GM19452 (cell line): ENCODE measurements around the gene TMEM201.

Source experiments
- ATAC-seq: cut with Tn5 transposase; IDR thresholded peaks from one replicate; pipeline ENCODE4 v1.9.1; 2021; ENCODE audit not compliant: unreplicated experiment

Gene TMEM201

GRCh38 chr1:9599741-9600140 is 11.0 kb downstream of the TMEM201 start:
- ATAC-seq: no peak

- ATAC-seq: no peak
These were observed 12.4 kb downstream of the TMEM201 start for GRCh38 chr1:9600861-9601834.

- no peak for ATAC-seq
These were observed 13.5 kb downstream of the TMEM201 start for GRCh38 chr1:9601942-9602793.

GRCh38 chr1:9602794-9603167 is 14.1 kb downstream of the TMEM201 start:
- ATAC-seq: no peak

GRCh38 chr1:9603307-9603706 is 14.6 kb downstream of the TMEM201 start:
- no peak for ATAC-seq

GRCh38 chr1:9603766-9604753 is 15.3 kb downstream of the TMEM201 start:
- no peak for ATAC-seq

GRCh38 chr1:9604836-9605235 is 16.1 kb downstream of the TMEM201 start:
- no peak for ATAC-seq

- no peak for ATAC-seq
These were observed 17.3 kb downstream of the TMEM201 start for GRCh38 chr1:9605946-9606455.

- ATAC-seq: no peak
These were observed 17.7 kb downstream of the TMEM201 start for GRCh38 chr1:9606458-9606857.

GRCh38 chr1:9606948-9607347 is 18.2 kb downstream of the TMEM201 start:
- ATAC-seq: no peak

- ATAC-seq: no peak
These were observed 18.6 kb downstream of the TMEM201 start for GRCh38 chr1:9607352-9607751.

- ATAC-seq: no peak
These were observed 21.3 kb downstream of the TMEM201 start for GRCh38 chr1:9609998-9610397.

- ATAC-seq: no peak
These were observed 21.8 kb downstream of the TMEM201 start for GRCh38 chr1:9610548-9610947.

GRCh38 chr1:9611716-9612115 is 23.0 kb downstream of the TMEM201 start:
- ATAC-seq: no peak

- no peak for ATAC-seq
These were observed 23.6 kb downstream of the TMEM201 start for GRCh38 chr1:9612162-9612845.

GRCh38 chr1:9612871-9613624 is 24.3 kb downstream of the TMEM201 start:
- ATAC-seq: no peak

- no peak for ATAC-seq
These were observed 25.1 kb downstream of the TMEM201 start for GRCh38 chr1:9613625-9614299.

GRCh38 chr1:9615316-9616063 is 26.8 kb downstream of the TMEM201 start:
- ATAC-seq: no peak
